ENCODE data around the gene TFF1.

The TFF1 gene

GRCh38 chr21:42362198-42362597 lies 4.1 kb downstream of the TFF1 start:
- Histone ChIP-seq H3K27me3 (ENCODE audit: control insufficient read depth in 1 of 2, insufficient read depth in 2 of 2, low read length in 2 of 2) (peaks cover 12 to 30% of the 10 kb centered on the region in 2 donors), H3K9ac (ENCODE audit: low read length in 2 of 2) (no peak overlapping the region), H3K4me1 (ENCODE audit: control insufficient read depth, insufficient read depth, low read length) (no peaks in the 10 kb centered on the region), H3K4me3 (ENCODE audit: low read length in 2 of 2) (no peak overlapping the region), H3K27ac (ENCODE audit: low read length) (no peak overlapping the region), H3K36me3 (ENCODE audit: control insufficient read depth in 2 of 2, insufficient read depth in 2 of 2, low read length in 2 of 2) (no peaks in the 10 kb centered on the region), H3K9me3 (ENCODE audit: control insufficient read depth in 2 of 2, low read length in 2 of 2) (peaks cover under 1 to 9% of the 10 kb centered on the region in 2 donors)

DNA sequence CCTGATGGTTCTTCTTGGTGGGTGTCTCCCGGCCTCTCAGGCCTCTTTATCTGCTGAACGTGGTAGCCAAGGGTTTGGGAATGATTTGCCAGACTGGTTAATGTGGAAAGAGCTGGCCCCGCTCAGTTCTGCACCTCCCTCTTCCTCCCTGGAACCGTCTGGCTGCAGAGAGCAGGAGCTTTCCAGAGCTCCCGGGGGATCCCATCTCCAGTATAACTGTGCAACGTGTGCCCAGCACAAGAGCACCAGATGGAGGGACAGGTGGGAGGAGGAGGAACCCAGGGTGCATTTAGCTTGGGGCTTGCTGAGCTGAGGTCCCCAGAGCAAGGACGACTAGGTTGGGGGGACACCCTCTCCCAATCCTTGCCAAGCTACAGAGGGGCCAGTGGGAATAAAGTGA lies 5.0 kb downstream of the TFF1 start:
- Histone ChIP-seq H3K27ac (ENCODE audit: low read length) (no peak overlapping the region), H3K9me3 (ENCODE audit: control insufficient read depth in 2 of 2, low read length in 2 of 2) (peaks cover 8 to 16% of the 10 kb centered on the region in 2 donors), H3K4me3 (ENCODE audit: low read length in 2 of 2) (no peak overlapping the region), H3K4me1 (ENCODE audit: control insufficient read depth, insufficient read depth, low read length) (no peaks in the 10 kb centered on the region), H3K27me3 (ENCODE audit: control insufficient read depth in 1 of 2, insufficient read depth in 2 of 2, low read length in 2 of 2) (peaks cover 12 to 32% of the 10 kb centered on the region in 2 donors), H3K9ac (ENCODE audit: low read length in 2 of 2) (no peak overlapping the region), H3K36me3 (ENCODE audit: control insufficient read depth in 2 of 2, insufficient read depth in 2 of 2, low read length in 2 of 2) (no peaks in the 10 kb centered on the region)

GRCh38 chr21:42360317-42360716 lies 6.0 kb downstream of the TFF1 start:
- Histone ChIP-seq H3K9me3 (ENCODE audit: control insufficient read depth in 2 of 2, low read length in 2 of 2) (peaks cover 8 to 23% of the 10 kb centered on the region in 2 donors), H3K27me3 (ENCODE audit: control insufficient read depth in 1 of 2, insufficient read depth in 2 of 2, low read length in 2 of 2) (peaks cover 12 to 30% of the 10 kb centered on the region in 2 donors), H3K27ac (ENCODE audit: low read length) (no peak overlapping the region), H3K4me3 (ENCODE audit: low read length in 2 of 2) (no peak overlapping the region), H3K9ac (ENCODE audit: low read length in 2 of 2) (no peak overlapping the region), H3K4me1 (ENCODE audit: control insufficient read depth, insufficient read depth, low read length) (no peaks in the 10 kb centered on the region), H3K36me3 (ENCODE audit: control insufficient read depth in 2 of 2, insufficient read depth in 2 of 2, low read length in 2 of 2) (no peaks in the 10 kb centered on the region)

DNA sequence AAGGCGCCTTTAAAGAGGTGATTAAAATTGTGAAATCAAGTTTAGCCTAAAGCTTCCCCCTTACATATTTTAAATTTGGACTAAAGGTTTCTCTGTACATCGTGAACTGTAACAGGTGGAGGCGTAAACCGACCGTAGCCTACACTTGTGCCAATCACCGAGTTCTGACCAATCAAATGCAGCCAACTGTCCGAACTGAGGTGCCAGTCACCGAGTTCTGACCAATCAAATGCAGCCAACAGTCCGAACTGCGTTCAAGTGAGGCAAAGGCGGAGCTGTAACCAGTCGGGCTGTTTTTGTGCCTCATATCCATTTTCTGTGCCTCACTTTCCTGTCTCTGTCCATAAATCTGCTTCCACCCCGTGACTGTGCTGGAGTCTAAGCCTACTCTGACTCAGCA lies 7.4 kb downstream of the TFF1 start:
- H3K9me3 ChIP-seq (ENCODE audit: control insufficient read depth in 2 of 2, low read length in 2 of 2) = peaks cover 12 to 28% of the 10 kb centered on the region in 2 donors
- H3K4me1 ChIP-seq (ENCODE audit: control insufficient read depth, insufficient read depth, low read length) = no peaks in the 10 kb centered on the region
- H3K27ac ChIP-seq (ENCODE audit: low read length) = no peak overlapping the region
- H3K27me3 ChIP-seq (ENCODE audit: control insufficient read depth in 1 of 2, insufficient read depth in 2 of 2, low read length in 2 of 2) = peaks cover 8 to 25% of the 10 kb centered on the region in 2 donors
- H3K9ac ChIP-seq (ENCODE audit: low read length in 2 of 2) = no peak overlapping the region
- H3K36me3 ChIP-seq (ENCODE audit: control insufficient read depth in 2 of 2, insufficient read depth in 2 of 2, low read length in 2 of 2) = no peaks in the 10 kb centered on the region
- no peak overlapping the region for H3K4me3 ChIP-seq (ENCODE audit: low read length in 2 of 2)

GRCh38 chr21:42358261-42358660 lies 8.1 kb downstream of the TFF1 start:
- Histone ChIP-seq H3K36me3 (ENCODE audit: control insufficient read depth in 2 of 2, insufficient read depth in 2 of 2, low read length in 2 of 2) (no peaks in the 10 kb centered on the region), H3K27ac (ENCODE audit: low read length) (no peak overlapping the region), H3K4me3 (ENCODE audit: low read length in 2 of 2) (no peak overlapping the region), H3K4me1 (ENCODE audit: control insufficient read depth, insufficient read depth, low read length) (no peaks in the 10 kb centered on the region), H3K27me3 (ENCODE audit: control insufficient read depth in 1 of 2, insufficient read depth in 2 of 2, low read length in 2 of 2) (peaks cover 8 to 25% of the 10 kb centered on the region in 2 donors), H3K9me3 (ENCODE audit: control insufficient read depth in 2 of 2, low read length in 2 of 2) (peaks cover 12 to 30% of the 10 kb centered on the region in 2 donors), H3K9ac (ENCODE audit: low read length in 2 of 2) (no peak overlapping the region)

GRCh38 chr21:42357307-42357706 lies 9.0 kb downstream of the TFF1 start:
- Histone ChIP-seq H3K27me3 (ENCODE audit: control insufficient read depth in 1 of 2, insufficient read depth in 2 of 2, low read length in 2 of 2) (peaks cover 3 to 23% of the 10 kb centered on the region in 2 donors), H3K9me3 (ENCODE audit: control insufficient read depth in 2 of 2, low read length in 2 of 2) (peaks cover 12 to 30% of the 10 kb centered on the region in 2 donors), H3K27ac (ENCODE audit: low read length) (no peak overlapping the region), H3K4me3 (ENCODE audit: low read length in 2 of 2) (no peak overlapping the region), H3K4me1 (ENCODE audit: control insufficient read depth, insufficient read depth, low read length) (no peaks in the 10 kb centered on the region), H3K36me3 (ENCODE audit: control insufficient read depth in 2 of 2, insufficient read depth in 2 of 2, low read length in 2 of 2) (no peaks in the 10 kb centered on the region), H3K9ac (ENCODE audit: low read length in 2 of 2) (no peak overlapping the region)

GRCh38 chr21:42356650-42357049 lies 9.7 kb downstream of the TFF1 start:
- Histone ChIP-seq H3K9me3 (ENCODE audit: control insufficient read depth in 2 of 2, low read length in 2 of 2) (peaks cover 12 to 30% of the 10 kb centered on the region in 2 donors), H3K36me3 (ENCODE audit: control insufficient read depth in 2 of 2, insufficient read depth in 2 of 2, low read length in 2 of 2) (no peaks in the 10 kb centered on the region), H3K4me1 (ENCODE audit: control insufficient read depth, insufficient read depth, low read length) (no peaks in the 10 kb centered on the region), H3K4me3 (ENCODE audit: low read length in 2 of 2) (no peak overlapping the region), H3K27ac (ENCODE audit: low read length) (no peak overlapping the region), H3K9ac (ENCODE audit: low read length in 2 of 2) (no peak overlapping the region), H3K27me3 (ENCODE audit: control insufficient read depth in 1 of 2, insufficient read depth in 2 of 2, low read length in 2 of 2) (peaks cover 0 to 20% of the 10 kb centered on the region in 2 donors)

- H3K36me3 ChIP-seq (ENCODE audit: control insufficient read depth in 2 of 2, insufficient read depth in 2 of 2, low read length in 2 of 2) = no peaks in the 10 kb centered on the region
- H3K9ac ChIP-seq (ENCODE audit: low read length in 2 of 2) = no peak overlapping the region
- peaks cover 12 to 30% of the 10 kb centered on the region in 2 donors for H3K9me3 ChIP-seq (ENCODE audit: control insufficient read depth in 2 of 2, low read length in 2 of 2)
- H3K27me3 ChIP-seq (ENCODE audit: control insufficient read depth in 1 of 2, insufficient read depth in 2 of 2, low read length in 2 of 2) = peaks cover 0 to 16% of the 10 kb centered on the region in 2 donors
- no peak overlapping the region for H3K4me3 ChIP-seq (ENCODE audit: low read length in 2 of 2)
- no peaks in the 10 kb centered on the region for H3K4me1 ChIP-seq (ENCODE audit: control insufficient read depth, insufficient read depth, low read length)
- no peak overlapping the region for H3K27ac ChIP-seq (ENCODE audit: low read length)
Measured at GRCh38 chr21:42356046-42356445, 10.3 kb downstream of the TFF1 start.

- Histone ChIP-seq H3K9me3 (ENCODE audit: control insufficient read depth in 2 of 2, low read length in 2 of 2) (peaks cover 12 to 23% of the 10 kb centered on the region in 2 donors), H3K9ac (ENCODE audit: low read length in 2 of 2) (no peak overlapping the region), H3K27me3 (ENCODE audit: control insufficient read depth in 1 of 2, insufficient read depth in 2 of 2, low read length in 2 of 2) (peaks cover 0 to 8% of the 10 kb centered on the region in 2 donors), H3K4me3 (ENCODE audit: low read length in 2 of 2) (no peak overlapping the region), H3K36me3 (ENCODE audit: control insufficient read depth in 2 of 2, insufficient read depth in 2 of 2, low read length in 2 of 2) (no peaks in the 10 kb centered on the region), H3K4me1 (ENCODE audit: control insufficient read depth, insufficient read depth, low read length) (no peaks in the 10 kb centered on the region), H3K27ac (ENCODE audit: low read length) (no peak overlapping the region)
Measured at GRCh38 chr21:42353623-42354022, 12.7 kb downstream of the TFF1 start.

- Histone ChIP-seq H3K4me3 (ENCODE audit: low read length in 2 of 2) (no peak overlapping the region), H3K9ac (ENCODE audit: low read length in 2 of 2) (no peak overlapping the region), H3K9me3 (ENCODE audit: control insufficient read depth in 2 of 2, low read length in 2 of 2) (peaks cover 12 to 23% of the 10 kb centered on the region in 2 donors), H3K27me3 (ENCODE audit: control insufficient read depth in 1 of 2, insufficient read depth in 2 of 2, low read length in 2 of 2) (peaks cover 0 to 7% of the 10 kb centered on the region in 2 donors), H3K36me3 (ENCODE audit: control insufficient read depth in 2 of 2, insufficient read depth in 2 of 2, low read length in 2 of 2) (no peaks in the 10 kb centered on the region), H3K27ac (ENCODE audit: low read length) (no peak overlapping the region), H3K4me1 (ENCODE audit: control insufficient read depth, insufficient read depth, low read length) (no peaks in the 10 kb centered on the region)
Measured at GRCh38 chr21:42352441-42353095, 13.8 kb downstream of the TFF1 start.

GRCh38 chr21:42351626-42352440 lies 14.5 kb downstream of the TFF1 start:
- Histone ChIP-seq H3K36me3 (ENCODE audit: control insufficient read depth in 2 of 2, insufficient read depth in 2 of 2, low read length in 2 of 2) (no peaks in the 10 kb centered on the region), H3K9ac (ENCODE audit: low read length in 2 of 2) (no peak overlapping the region), H3K9me3 (ENCODE audit: control insufficient read depth in 2 of 2, low read length in 2 of 2) (peaks cover 8 to 17% of the 10 kb centered on the region in 2 donors), H3K4me3 (ENCODE audit: low read length in 2 of 2) (no peak overlapping the region), H3K4me1 (ENCODE audit: control insufficient read depth, insufficient read depth, low read length) (no peaks in the 10 kb centered on the region), H3K27me3 (ENCODE audit: control insufficient read depth in 1 of 2, insufficient read depth in 2 of 2, low read length in 2 of 2) (peaks cover 0 to 11% of the 10 kb centered on the region in 2 donors), H3K27ac (ENCODE audit: low read length) (no peak overlapping the region)
